Activated effector memory CD4-positive, alpha-beta T cell treated with anti-CD3 and anti-CD28 coated beads, Interleukin-2, amount 50 U/mL, for 16 hours (primary cell): ENCODE measurements around the gene KIAA1328.
"Not testable (repeated sequence)": the region's sequence is repeated elsewhere in the genome, so short reads cannot be mapped to it uniquely, and the experiment has no call there.

Experiments used
- DNase-seq: peaks from one replicate; pipeline ENCODE4 v3.0.0-alpha.2; 2020

KIAA1328 gene

DNA sequence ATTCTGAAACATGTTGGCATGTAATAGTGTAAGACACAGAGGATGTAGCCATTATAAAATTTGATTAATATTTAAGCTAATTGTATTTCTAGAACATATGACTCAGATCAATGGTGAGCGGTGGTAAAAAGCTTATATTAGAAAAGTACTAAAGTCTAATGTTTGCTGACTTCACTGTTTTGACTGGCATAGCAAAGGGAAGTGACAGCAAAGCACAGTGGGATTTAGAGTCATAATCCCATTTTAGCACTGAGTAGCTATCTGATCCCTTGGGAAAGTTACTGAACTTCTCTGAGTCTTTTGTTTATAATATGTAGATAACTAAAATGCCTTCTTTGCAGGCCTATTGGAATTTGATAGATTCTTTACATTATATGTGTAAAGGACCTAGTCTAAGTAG, 60.4 kb downstream of the KIAA1328 start:
- no peak for DNase-seq

DNA sequence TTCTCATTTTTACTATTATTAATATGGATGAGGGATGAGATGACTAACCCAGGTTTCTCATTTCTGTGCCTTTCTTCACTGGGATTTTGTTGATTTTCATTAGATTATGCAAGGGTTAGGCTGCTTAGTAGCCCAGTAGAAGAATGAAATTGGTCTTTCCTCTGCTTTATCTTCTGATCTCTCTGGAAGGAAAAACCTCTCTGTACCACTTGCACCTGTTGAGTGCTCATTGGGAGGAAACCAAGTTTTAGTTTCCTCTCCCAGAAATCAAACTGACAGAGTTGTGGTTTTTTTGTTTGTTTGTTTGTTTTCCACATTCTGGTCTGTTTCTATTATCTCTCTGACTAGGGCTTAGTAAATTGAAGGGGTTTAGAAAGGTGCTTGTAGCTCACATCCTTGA, 60.8 kb downstream of the KIAA1328 start:
- DNase-seq, result no peak

DNA sequence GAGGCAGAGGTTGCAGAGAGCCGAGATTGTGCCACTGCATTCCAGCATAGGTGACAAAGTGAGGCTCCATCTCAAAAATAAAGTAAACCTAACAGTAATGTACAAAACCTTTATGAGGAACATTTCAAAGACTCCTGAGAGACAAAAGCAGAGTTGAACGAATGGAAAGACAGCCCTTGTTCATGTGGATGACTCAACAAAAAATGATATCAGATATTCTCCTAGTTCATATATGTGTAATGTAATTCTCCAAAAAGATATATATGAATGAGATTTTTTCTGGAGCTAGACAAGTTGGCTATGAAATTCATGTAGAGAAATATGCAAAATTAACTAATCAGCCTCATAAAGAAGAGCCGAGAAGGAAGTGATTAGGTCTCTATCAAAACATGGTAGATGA, 61.7 kb downstream of the KIAA1328 start:
- DNase-seq, result no peak

DNA sequence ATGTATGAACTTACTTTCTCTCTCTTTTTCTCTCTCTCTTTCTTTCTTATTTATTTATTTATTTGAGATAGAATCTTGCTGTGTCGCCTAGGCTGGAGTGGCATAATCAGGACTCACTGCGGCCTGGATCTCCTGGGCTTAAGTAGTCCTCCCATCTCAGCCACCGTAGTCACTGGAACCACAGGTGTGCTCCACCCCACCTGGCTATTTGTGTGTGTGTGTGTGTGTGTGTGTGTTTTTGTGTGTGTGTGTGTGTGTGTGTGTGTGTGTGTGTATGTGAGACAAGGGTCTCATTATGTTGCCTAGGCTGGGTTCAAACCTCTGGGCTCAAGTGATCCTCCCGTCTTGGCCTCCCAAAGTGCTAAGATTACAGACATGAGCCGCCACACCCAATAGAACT, 64.3 kb downstream of the KIAA1328 start:
- no peak for DNase-seq

DNA sequence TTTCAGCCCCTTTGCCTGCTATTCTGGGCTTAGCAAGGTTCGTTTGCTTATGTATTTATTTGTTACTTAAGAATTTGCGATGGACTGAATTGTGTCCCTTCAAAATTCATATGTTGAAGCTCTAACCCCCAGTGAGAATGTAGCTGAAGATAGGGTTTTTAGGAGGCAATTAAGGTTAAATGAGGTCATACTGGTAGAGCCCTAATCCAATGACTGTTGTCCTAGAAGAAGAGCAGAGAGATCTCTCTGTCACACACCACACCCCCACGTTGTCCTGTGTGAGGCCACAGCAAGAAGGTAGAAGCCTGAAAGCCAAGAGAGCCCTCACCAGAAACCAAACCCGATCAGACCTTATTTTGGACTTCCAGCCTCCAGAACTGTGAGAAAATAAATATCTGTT, 66.7 kb downstream of the KIAA1328 start:
- DNase-seq, result no peak

DNA sequence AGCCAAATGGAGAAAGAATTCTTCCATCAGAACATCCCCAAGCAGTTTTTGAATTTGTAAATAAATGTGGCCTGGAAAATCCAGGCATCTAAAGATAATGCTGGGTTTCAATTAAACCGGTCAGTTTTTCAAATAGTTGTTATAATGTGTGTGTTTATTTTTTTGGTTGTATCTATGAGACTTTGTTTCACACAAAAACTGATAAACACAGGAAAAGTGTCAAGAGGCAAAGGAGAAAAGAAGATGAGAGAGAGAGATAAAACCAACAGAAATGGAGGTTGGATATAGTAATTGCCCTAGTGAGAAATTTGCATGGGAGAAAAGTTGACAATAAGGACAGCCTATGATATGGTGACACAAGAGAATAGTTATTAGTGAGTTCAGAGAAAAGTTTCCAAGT, 68.3 kb downstream of the KIAA1328 start:
- no peak for DNase-seq

DNA sequence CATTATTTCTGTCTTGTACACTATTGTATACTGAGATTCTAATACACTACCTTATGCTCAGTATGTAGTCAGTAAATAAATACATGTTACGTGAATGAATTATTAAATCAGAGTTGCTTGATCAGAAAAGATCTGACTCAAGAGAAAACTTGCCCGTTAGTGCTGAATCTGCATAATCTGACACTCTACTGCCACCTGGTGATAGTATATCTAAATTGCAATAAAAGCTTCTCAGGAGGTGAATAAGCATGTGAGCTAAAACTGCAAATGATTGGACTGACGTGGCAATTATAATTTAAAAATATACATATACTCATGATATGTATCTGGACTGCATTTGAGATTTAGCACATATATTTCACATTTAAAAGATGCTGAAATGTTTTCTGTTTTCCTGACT, 70.4 kb downstream of the KIAA1328 start:
- no peak for DNase-seq

DNA sequence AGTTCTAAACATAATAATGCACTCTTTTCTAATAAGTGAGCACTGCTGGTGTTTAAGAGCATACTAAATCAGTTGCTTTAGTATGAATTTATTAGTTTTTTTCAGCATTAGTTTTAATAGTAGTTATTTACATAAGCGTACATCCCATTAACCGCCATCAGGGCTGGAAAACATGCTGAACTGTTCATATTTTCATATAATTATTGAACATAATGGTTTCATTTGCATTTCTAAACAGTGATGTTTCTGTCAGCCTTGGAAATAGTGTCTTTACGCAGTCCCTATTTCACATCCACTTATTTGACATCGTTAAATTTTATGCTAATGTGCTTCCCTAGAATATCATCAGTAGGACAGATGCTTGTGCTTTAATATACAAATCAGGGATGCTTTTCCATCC, 71.5 kb downstream of the KIAA1328 start:
- no peak for DNase-seq

DNA sequence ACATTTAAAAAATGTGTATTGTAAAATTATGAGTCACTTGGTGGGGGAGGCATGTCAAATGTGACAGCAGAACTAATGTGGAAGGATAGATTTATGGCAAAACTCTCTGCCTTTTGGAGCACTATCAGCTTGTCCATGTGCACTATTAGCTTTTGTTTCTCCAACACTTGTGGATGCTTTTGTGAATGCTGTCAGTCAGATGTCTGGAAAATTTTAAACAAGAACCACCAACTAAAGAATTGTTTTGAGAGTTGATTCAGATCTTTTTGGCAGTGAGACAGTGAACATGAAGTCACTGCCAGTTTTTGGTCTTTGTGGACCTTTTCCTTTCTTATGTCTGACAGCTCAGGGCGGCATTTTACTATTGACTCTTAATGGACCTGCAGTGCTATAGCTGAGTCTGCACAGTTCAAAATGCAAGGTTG, 72.4 kb downstream of the KIAA1328 start:
- DNase-seq, result no peak

DNA sequence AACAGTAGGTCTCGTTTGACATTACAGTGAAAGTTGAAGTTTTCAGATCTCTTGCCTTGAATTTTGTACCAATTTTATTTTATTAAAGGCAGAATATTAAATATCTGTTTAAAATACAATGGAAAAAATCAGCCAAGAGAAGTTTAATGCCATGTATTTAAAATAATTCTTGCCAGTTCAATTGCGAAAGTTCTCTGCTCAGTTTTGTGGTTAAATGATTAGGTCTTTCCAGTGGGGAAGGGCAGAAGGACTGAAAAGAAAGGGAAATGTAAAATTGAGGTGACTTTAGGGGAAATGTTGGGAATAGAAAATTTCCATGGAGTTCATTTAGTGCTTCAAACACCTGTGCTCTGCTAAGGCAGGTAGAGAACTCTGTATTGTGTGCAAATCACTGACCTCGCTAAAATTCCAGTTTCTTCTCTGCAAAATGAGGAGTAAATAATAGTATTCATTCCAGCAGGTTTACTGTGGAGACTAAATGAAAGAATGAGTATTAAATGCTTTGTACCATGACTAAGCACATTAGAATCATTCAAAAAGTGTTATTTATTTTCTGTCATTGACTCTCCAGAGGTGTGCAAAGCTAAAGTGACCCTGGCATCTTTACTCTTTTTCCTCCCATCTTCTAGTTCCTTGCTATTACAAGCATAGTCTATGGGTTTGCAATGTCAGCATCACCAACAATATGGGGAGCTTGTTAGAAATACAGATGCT, 74.4 kb downstream of the KIAA1328 start:
- DNase-seq, result no peak

DNA sequence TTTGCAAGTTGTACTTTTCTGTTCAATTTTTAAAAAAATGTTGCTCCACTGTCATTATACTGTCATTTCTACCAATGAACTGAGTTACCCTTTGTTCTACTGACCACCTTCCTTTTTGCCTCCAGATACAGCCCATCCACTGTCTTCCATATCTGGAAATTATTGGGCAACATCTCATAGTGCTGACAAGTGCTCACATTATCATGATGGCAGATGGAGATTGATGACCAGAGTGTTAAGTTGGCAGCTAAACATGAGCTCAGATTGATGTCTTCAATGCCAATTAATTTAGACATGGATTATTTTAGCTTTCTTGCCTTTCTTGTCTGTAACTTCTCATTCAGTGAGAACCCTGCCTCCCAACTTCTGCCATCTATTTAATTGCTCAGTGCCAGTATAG, 76.6 kb downstream of the KIAA1328 start:
- no peak for DNase-seq

DNA sequence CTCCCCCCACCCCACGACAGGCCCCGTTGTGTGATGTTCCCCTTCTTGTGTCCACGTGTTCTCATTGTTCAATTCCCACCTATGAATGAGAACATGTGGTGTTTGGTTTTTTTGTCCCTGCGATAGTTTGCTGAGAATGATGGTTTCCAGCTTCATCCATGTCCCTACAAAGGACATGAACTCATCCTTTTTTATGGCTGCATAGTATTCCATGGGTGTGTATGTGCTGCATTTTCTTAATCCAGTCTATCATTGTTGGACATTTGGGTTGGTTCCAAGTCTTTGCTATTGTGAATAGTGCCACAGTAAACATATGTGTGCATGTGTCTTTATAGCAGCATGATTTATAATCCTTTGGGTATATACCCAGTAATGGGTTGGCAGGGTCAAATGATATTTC, 80.4 kb downstream of the KIAA1328 start:
- not testable (repeated sequence) for DNase-seq

DNA sequence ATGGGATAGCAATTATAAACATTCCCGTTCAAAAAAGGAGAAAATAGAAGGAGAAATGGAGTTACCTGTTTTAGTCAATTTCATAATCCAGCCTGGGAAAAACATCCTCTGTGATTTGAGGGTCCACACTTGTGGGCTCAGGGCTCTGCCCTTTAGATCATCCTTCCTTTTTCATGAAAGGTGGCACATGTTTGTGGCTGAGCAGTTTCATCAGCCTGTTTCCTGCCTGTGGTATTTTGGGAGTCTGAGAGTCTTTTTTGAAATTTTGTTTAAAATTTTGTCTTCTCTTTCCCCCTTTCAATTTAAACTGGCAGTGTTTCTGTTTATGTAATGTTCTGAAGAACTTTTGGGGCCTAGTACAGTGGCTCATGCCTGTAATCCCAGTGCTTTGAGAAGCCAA, 84.0 kb downstream of the KIAA1328 start:
- DNase-seq, result no peak

DNA sequence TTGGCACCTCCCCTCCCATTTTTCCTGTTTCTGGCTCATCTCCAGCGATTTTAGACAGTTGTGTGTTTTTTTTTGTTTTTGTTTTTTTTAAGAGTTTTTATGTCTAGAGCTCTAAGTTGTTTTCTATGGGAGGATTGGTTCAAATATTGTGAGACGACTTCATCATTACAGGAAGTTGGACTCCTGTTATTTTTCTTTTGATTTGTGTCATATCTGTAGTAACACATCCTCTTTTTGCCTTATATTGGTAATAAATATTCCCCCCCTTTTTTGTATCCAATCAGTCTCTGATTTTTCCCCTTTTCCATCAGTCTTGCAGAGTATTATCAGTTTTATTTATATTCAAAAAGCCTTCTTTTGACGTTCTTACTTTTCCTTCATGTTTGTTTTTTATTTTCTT, 89.0 kb downstream of the KIAA1328 start:
- no peak for DNase-seq

DNA sequence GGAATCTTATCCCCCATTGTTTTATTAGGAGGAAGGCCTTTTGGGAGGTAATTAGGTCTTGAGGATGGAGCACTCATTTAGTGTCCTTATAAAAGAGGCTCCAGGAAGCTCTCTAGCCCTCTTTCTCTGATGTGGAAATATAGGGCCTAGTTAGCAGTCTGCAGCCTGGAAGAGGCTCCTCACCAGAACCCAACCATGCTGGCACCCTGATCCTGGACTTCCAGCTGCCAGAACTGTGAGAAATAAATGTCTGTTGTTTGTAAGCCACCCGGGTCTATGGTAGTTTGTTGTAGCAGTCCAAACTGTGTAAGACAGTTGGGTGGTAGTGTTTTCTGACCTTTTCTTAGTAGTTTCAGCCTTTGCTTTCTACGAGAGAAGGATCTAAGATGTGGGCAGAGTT, 100.7 kb downstream of the KIAA1328 start:
- no peak for DNase-seq

DNA sequence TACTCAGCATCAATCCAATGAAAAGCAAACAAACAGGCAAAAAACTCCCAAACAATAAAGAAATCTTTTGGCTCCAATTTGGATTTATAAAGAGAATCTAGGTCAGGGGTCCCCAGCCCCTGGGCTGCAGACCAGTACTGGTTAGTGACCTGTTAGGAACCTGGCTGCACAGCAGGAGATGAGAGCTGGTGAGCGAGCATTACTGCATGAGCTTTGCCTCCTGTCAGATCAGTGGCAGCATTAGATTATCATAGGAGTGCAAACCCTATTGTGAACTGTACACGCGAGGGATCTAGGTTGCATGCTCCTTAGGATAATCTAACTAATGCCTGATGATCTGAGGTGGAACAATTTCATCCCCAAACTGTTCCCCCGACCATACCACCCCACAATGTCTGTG, 102.2 kb downstream of the KIAA1328 start:
- no peak for DNase-seq

DNA sequence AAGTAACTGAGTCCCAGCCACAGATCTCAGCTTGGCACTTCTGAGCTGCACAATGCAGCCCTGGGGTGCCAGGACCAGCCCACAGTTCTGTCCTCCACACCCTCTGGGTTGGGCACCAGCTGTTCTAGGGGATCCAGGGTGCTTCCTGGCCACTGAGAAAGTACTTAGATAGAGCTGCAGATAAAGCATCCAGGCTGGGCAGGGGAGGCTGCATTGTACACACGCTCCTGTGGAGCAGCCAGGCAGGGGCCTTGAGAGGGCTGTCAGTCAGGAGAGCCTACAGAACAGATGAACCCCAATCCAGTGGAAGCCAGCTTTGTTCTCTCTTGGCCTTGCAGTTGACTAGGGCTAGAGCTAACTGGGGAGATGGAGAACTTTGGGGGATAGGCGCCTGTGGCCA, 104.6 kb downstream of the KIAA1328 start:
- DNase-seq, result no peak

DNA sequence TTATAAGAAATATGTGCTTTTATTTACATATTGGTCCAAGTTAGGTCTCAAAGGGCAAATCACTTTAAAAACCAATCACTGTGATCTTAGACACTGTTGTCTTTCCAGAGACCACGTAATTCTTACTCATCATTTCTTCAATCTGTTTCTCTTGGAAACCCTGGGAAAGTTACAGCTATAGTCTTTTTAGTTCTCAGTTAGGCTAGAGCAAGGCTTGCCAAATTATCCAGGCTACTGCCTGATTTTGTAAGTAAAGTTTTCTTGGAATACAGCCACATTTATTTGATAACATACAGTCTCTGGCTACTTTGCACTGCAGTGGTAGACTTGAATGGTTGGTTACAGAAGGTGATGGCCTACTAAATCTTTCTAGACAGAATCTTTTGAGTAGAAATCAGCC, 106.0 kb downstream of the KIAA1328 start:
- no peak for DNase-seq

DNA sequence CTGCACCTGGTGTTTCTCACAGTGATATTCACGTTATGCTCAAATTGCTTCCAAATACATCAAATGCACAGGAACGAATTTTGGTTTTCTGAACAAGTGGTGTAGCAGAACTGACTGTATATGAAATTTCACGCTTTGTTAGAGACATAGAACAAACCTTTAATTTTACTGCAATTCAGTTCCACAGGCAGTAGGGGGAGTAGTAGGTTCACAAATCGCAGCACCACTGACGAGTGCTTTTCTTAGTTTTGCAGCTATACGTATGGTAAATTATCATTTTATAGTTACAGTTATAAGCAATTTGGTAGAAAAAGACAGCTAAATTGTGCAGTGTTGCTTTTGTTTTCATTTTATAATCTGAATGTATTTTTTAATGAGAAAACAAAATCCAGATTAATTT, 113.3 kb downstream of the KIAA1328 start:
- DNase-seq, result no peak

DNA sequence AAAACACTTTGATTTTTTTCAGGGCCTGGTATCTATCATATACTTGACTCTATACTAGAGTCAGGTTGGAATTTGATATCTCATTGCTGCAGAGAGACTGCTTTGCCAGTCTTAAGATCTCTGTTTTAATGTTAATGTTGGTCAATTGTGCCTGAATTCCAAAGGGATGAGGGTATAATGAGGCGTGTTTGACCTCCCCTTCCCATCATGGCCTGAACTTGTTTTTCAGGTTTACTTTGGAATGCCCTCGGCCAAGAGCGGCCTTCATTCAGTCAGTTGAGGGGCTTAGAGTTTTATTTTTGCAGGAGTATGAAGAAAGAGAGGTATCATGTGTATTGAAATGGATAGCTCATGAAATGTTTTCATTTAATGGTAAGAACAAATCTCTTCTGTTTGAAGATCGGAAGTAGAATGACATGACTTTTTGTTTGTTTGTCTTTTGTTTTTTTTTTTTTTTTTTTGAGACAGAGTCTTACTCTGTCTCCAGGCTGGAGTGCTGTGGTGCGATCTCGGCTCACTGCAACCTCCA, 119.0 kb downstream of the KIAA1328 start:
- no peak for DNase-seq

DNA sequence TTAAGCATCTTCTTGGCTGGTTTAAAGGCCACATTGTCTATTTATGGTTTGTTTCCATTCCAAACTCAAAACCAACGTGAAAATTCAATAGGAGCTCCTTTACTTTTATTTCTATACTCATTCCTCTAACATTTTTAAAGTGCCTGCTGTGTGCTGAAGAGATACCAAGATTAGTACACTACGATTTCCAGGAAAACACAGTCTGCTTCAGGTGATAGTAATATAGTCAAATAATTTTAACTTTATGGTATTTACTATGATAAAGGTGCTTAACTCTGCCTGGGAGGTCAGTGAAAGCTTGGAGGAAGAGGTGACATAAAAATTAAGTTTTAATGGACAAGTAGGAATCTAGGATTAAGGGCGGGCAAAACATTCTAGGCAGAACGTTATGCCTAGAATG, 121.4 kb downstream of the KIAA1328 start:
- DNase-seq, result no peak

DNA sequence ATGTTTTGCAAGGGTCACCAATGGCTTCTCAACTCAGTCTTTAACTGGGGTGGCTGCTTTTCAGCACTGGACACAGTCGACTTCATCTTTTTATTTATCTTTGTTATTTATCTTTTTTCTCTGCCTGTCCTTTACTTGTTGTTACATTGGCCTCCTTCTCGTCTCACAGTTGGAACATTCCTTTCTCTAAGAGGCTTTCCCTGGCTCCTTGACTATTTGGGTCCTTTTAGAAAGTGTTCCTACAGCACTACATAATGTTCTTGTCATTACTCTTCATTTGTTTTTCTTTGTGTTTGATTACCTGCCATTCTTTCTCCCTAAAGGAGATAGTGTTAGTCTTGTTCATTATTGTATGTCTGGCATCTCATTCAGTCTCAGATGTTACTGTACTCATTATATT, 122.0 kb downstream of the KIAA1328 start:
- DNase-seq, result no peak

DNA sequence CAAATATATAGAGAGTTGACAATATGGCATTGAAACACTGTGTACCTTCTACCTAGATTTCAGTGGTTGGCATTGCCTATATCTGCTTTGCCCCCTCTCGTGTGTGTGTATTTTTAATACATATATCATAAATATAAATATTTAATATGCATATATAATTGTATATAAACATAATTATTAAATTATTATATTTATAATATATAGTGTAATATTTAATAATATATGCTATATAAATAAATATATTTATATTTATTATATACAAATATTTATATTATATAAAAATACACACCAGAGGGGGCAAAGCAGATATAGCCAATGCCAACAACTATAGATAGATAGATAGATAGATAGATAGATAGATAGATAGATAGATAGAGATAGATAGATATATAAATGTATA, 124.1 kb downstream of the KIAA1328 start:
- no peak for DNase-seq

DNA sequence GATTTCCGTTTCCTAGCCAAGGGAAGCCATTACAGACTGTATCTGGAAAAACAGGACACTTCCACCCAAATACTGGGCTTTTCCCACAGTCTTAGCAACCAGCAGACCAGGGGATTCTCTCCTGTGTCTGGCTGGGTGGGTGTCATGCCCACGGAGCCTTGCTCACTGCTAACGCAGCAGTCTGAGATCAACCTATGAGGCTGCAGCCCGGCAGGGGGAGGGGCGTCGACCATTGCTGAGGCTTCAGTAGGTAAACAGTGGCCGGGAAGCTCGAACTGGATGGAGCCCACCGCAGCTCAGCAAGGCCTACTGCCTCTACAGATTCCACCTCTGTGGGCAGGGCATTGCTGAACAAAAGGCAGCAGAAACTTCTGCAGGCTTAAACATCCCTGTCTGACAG, 131.1 kb downstream of the KIAA1328 start:
- no peak for DNase-seq

DNA sequence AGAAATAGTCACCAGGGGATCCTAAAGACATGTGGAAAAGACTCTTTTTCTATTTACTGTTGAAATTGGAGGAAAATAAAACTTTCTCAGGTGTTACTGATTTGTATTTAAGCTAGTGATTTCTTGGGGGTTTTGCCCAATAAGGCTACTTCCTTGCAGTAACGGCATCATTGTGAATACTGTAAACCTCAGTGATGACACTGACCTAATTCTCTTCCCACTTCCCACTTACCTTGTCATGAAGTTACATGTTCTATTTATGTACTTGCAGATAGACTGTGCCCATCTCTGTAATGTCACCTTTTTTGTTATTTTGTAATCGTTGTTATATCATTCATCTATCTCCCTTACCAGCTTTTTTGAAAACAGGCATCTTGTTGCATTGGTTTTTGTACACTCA, 134.5 kb downstream of the KIAA1328 start:
- DNase-seq, result no peak
